Caco-2 (cell line): ENCODE measurements around the gene PRR35. TPM values are rescaled to one million over a fixed set of nuclear protein-coding genes. Genes with fewer than 3 reads are reported as not detected.

Experiments used
- BruUV-seq: library from RNA; stranded (reverse); fragments of 400-500 nt; replicated peaks from 2 replicates; lab custom pipeline; 2021; lab: Mats Ljungman, UMichigan
- CTCF ChIA-PET: fragments of 300-600 bp; sonication (Branson Sonifier 250); formaldehyde crosslinking; loops from one replicate; lab custom pipeline; 2022; ENCODE audit warnings: antibody characterized with exemption; lab: Charles Lee
- POLR2A ChIA-PET: fragments of 300-600 bp; sonication (Branson Sonifier 250); formaldehyde crosslinking; loops from one replicate; lab custom pipeline; 2022; ENCODE audit warnings: antibody characterized with exemption; lab: Charles Lee
- DNase-seq, 2 experiments: peaks; one replicate each; pipeline versions ENCODE4 v3.0.0 to v3.0.0-alpha.2; 2020 to 2022
- H3K27me3 ChIP-seq: replicated peaks from 2 replicates; pipeline ENCODE4 v1.6.0; 2011; ENCODE audit warnings: low read length; ENCODE audit not compliant: control insufficient read depth, insufficient read depth
- H3K36me3 ChIP-seq: 2 replicates; pipeline ENCODE4 v1.5.1; 2011; ENCODE audit warnings: low read length; ENCODE audit not compliant: control insufficient read depth, insufficient read depth
- H3K4me1 ChIP-seq: fragments of 250-450 bp; sonication (Bioruptor Pico); 2 replicates; pipeline ENCODE4 v1.5.1; 2020; ENCODE audit warnings: mild to moderate bottlenecking
- H3K4me3 ChIP-seq: 2 replicates; pipeline ENCODE4 v1.5.1; 2011; ENCODE audit warnings: low read depth, mild to moderate bottlenecking, control low read depth, low read length
- H3K9me3 ChIP-seq: fragments of 250-450 bp; sonication (Bioruptor Pico); 2 replicates; pipeline ENCODE4 v1.5.1; 2020; ENCODE audit warnings: mild to moderate bottlenecking, moderate library complexity
- H3K27ac Mint-ChIP-seq: one replicate; pipeline ENCODE4 v1.8.0; 2022; ENCODE audit warnings: mixed read lengths; ENCODE audit not compliant: unreplicated experiment
- H3K27me3 Mint-ChIP-seq: one replicate; pipeline ENCODE4 v1.8.0; 2022; ENCODE audit warnings: mixed read lengths; ENCODE audit not compliant: insufficient read depth, unreplicated experiment
- H3K36me3 Mint-ChIP-seq: one replicate; pipeline ENCODE4 v1.8.0; 2022; ENCODE audit warnings: mild to moderate bottlenecking, mixed read lengths; ENCODE audit not compliant: insufficient read depth, unreplicated experiment
- H3K4me1 Mint-ChIP-seq: one replicate; pipeline ENCODE4 v1.8.0; 2022; ENCODE audit warnings: low read depth, mixed read lengths; ENCODE audit not compliant: unreplicated experiment
- H3K4me3 Mint-ChIP-seq: one replicate; pipeline ENCODE4 v1.8.0; 2022; ENCODE audit warnings: mild to moderate bottlenecking, moderate library complexity, mixed read lengths; ENCODE audit not compliant: unreplicated experiment
- H3K9me3 Mint-ChIP-seq: one replicate; pipeline ENCODE4 v1.8.0; 2022; ENCODE audit warnings: mixed read lengths; ENCODE audit not compliant: unreplicated experiment
- intact Hi-C: fragments of 100-400 bp; cut with micrococcal nuclease; formaldehyde crosslinking; loops from one replicate; pipeline ENCODE4 v1.10.0; 2022; ENCODE audit not compliant: unreplicated experiment
- total RNA-seq: library from RNA; stranded (reverse); gene quantifications from 2 replicates; pipeline ENCODE4 v1.2.3, GENCODE V29; 2022
- TF ChIP-seq, protein P1 (sequence below), 2 experiments: fragments of 200-600 bp in 1 of 2; IDR thresholded peaks; 1 replicate in 1 of 2; 2 replicates in 1 of 2; pipeline versions ENCODE4 v1.5.1 to v1.8.0; 2011 to 2022; ENCODE audit warnings: antibody characterized with exemption in 1 of 2, control low read depth in 1 of 2, inconsistent platforms in 1 of 2, low read depth in 1 of 2, low read length in 1 of 2, mild to moderate bottlenecking in 1 of 2, moderate library complexity in 1 of 2; ENCODE audit not compliant: insufficient read depth in 1 of 2, severe bottlenecking in 1 of 2, unreplicated experiment in 1 of 2

Gene PRR35
- total RNA-seq, 1 experiment from 2014 or later, result not detected

DNA sequence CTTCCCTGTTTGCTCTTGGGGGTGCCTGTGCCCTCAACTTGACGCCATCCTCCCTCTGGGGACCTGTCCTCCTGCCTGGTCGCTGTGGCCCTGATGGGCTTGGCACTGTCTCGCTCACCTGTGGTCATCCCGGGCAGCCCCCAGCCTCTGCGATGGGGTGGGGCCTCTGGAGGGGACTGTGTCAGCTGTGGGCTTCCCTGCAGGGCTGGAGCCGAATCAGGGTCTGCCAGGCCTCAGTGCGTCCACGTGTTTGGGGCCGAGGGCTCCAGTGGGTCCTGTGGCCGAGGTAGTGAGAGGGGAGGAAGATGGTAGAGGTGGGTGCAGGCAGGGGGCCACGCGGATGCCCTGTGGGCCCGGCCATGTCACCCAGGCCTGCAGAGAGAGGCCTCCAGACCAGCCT, 17.6 kb downstream of the PRR35 start:
- no peak overlapping the region for H3K4me3 Mint-ChIP-seq
- ChIA-PET CTCF (no interaction called here), POLR2A (no interaction called here)
- peaks cover 6% of the 10 kb centered on the region for H3K36me3 Mint-ChIP-seq
- H3K27ac Mint-ChIP-seq, result no peak overlapping the region
- no peaks in the 10 kb centered on the region for H3K27me3 ChIP-seq
- no peak overlapping the region for H3K4me3 ChIP-seq
- TF ChIP-seq, protein P1, sequence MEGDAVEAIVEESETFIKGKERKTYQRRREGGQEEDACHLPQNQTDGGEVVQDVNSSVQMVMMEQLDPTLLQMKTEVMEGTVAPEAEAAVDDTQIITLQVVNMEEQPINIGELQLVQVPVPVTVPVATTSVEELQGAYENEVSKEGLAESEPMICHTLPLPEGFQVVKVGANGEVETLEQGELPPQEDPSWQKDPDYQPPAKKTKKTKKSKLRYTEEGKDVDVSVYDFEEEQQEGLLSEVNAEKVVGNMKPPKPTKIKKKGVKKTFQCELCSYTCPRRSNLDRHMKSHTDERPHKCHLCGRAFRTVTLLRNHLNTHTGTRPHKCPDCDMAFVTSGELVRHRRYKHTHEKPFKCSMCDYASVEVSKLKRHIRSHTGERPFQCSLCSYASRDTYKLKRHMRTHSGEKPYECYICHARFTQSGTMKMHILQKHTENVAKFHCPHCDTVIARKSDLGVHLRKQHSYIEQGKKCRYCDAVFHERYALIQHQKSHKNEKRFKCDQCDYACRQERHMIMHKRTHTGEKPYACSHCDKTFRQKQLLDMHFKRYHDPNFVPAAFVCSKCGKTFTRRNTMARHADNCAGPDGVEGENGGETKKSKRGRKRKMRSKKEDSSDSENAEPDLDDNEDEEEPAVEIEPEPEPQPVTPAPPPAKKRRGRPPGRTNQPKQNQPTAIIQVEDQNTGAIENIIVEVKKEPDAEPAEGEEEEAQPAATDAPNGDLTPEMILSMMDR (IDR thresholded peaks at IDR 0.05; ENCODE audit: insufficient read depth in 1 of 2, low read depth in 1 of 2, low read length in 1 of 2, severe bottlenecking in 1 of 2, unreplicated experiment in 1 of 2), result no peak
- BruUV-seq, result no TSS peak
- H3K4me1 Mint-ChIP-seq, result no peaks in the 10 kb centered on the region
- H3K9me3 Mint-ChIP-seq, result no peaks in the 10 kb centered on the region
- H3K36me3 ChIP-seq, result no peaks in the 10 kb centered on the region
- intact Hi-C loops, result no loop called here
- DNase-seq, result no peak
- no peaks in the 10 kb centered on the region for H3K9me3 ChIP-seq
- no peaks in the 10 kb centered on the region for H3K27me3 Mint-ChIP-seq
- no peaks in the 10 kb centered on the region for H3K4me1 ChIP-seq

DNA sequence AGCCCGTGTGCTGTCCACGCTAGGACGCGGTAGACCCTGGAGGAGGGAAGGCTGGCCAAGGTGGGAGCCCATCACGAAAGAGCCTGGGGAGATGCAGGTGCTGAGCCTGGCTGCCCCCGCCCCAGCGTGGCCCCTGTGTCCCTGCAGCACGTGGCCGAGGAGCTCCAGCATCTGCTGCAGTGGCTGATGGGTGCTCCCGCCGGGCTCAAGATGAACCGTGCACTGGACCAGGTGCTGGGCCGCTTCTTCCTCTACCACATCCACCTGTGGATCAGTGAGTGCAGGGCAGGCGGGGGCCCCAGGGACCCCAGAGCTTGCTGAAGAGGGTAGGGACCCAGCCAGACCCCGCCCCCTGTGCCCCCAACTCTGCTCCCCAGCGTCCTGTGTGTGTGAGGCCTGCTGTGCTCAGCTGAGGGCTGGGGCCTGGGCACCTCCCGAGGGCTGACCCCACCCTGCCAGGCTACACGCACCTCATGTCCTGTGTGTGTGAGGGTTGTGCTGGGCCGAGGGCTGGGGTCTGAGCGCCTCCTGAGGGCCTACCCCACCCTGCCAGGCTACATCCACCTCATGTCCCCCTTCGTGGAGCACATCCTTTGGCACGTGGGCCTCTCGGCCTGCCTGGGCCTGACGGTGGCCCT, 18.2 kb downstream of the PRR35 start:
- intact Hi-C loops, result no loop called here
- no peaks in the 10 kb centered on the region; the same call in 1 of the 2 replicates for H3K36me3 ChIP-seq
- no peak overlapping the region for H3K4me3 ChIP-seq
- H3K27ac Mint-ChIP-seq, result no peak overlapping the region
- no peaks in the 10 kb centered on the region for H3K27me3 Mint-ChIP-seq
- no peaks in the 10 kb centered on the region for H3K4me1 Mint-ChIP-seq
- no peaks in the 10 kb centered on the region for H3K4me1 ChIP-seq
- BruUV-seq, result no TSS peak
- H3K27me3 ChIP-seq, result no peaks in the 10 kb centered on the region
- H3K36me3 Mint-ChIP-seq, result peaks cover 6% of the 10 kb centered on the region
- TF ChIP-seq, protein P1 (IDR thresholded peaks at IDR 0.05; ENCODE audit: insufficient read depth in 1 of 2, low read depth in 1 of 2, low read length in 1 of 2, severe bottlenecking in 1 of 2, unreplicated experiment in 1 of 2), result no peak
- H3K9me3 Mint-ChIP-seq, result no peaks in the 10 kb centered on the region
- DNase-seq, result no peak
- H3K9me3 ChIP-seq, result no peaks in the 10 kb centered on the region
- H3K4me3 Mint-ChIP-seq, result no peak overlapping the region
- ChIA-PET POLR2A (no interaction called here), CTCF (no interaction called here)

DNA sequence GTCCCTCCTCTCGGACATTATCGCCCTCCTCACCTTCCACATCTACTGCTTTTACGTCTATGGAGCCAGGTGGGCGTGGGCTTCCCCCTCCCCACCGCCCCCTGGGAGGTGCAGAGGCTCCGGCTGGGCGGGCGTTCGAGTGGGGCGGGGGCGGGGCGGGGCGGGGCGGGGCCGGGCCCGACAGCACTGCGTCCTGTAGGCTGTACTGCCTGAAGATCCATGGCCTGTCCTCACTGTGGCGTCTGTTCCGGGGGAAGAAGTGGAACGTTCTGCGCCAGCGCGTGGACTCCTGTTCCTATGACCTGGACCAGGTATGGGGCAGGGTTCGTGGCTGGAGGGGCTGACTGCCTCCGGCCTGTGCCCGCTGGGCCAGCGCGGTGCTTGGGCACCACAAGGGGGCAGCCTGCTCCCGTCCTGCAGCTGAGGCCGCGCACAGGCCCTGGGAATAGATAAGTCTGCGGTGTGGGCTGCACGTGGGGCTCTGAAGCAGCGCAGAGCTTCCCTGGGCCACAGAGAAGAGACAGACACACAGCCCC, 18.7 kb downstream of the PRR35 start:
- DNase-seq, result peak in 1 of 2 experiments; percentile 49
- Mint-ChIP-seq H3K4me3 (no peak overlapping the region), H3K9me3 (no peaks in the 10 kb centered on the region), H3K27me3 (no peaks in the 10 kb centered on the region), H3K36me3 (peaks cover 6% of the 10 kb centered on the region), H3K27ac (no peak overlapping the region), H3K4me1 (no peaks in the 10 kb centered on the region)
- H3K27me3 ChIP-seq, result no peaks in the 10 kb centered on the region
- TF ChIP-seq, protein P1 (IDR thresholded peaks at IDR 0.05; ENCODE audit: insufficient read depth in 1 of 2, low read depth in 1 of 2, low read length in 1 of 2, severe bottlenecking in 1 of 2, unreplicated experiment in 1 of 2), result peak; percentile 43 to 46
- no TSS peak for BruUV-seq
- no peak overlapping the region for H3K4me3 ChIP-seq
- H3K9me3 ChIP-seq, result no peaks in the 10 kb centered on the region
- CTCF ChIA-PET, result no interaction called here
- intact Hi-C loops, result no loop called here
- POLR2A ChIA-PET, result no interaction called here
- no peaks in the 10 kb centered on the region for H3K4me1 ChIP-seq
- no peaks in the 10 kb centered on the region; the same call in 1 of the 2 replicates for H3K36me3 ChIP-seq
